HepG2 (cell line): ENCODE measurements around the gene URB1. TPM values are rescaled to one million over a fixed set of nuclear protein-coding genes. Genes with fewer than 3 reads are reported as not detected.

Experiments
- ATAC-seq: fragments of 200-7000 bp; cut with Tn5 transposase; 3 replicates; pipeline ENCODE4 v1.9.1; 2020; ENCODE audit warnings: mild to moderate bottlenecking, moderate library complexity
- BruUV-seq: library from RNA; stranded (reverse); fragments of 400-500 nt; replicated peaks from 2 replicates; lab custom pipeline; 2021; lab: Mats Ljungman, UMichigan
- CTCF ChIA-PET: fragments of 300-600 bp; formaldehyde crosslinking; extraction: SDS; loops from one replicate; lab custom pipeline; 2021; ENCODE audit warnings: low total read pairs, inconsistent platforms, low intra/inter-chr PET ratio; lab: Yijun Ruan, JAX
- POLR2A ChIA-PET: fragments of 350-600 bp; sonication (Branson Sonifier 250); formaldehyde crosslinking; loops from one replicate; lab custom pipeline; 2020; ENCODE audit warnings: antibody characterized with exemption, inconsistent platforms; lab: Yijun Ruan, JAX
- DNase-seq: peaks from one replicate; pipeline ENCODE4 v3.0.0-alpha.2; 2015; ENCODE audit warnings: low spot score
- FAIRE-seq: peaks from 3 replicates; lab custom pipeline; 2011; peaks lifted over from hg19 to GRCh38; lab: Jason Lieb, UNC
- H2AFZ ChIP-seq: one replicate; pipeline ENCODE4 v1.6.1; 2011; ENCODE audit warnings: low read length, inconsistent platforms
- H3K27ac ChIP-seq: fragments of 300-600 bp; 3 replicates; pipeline ENCODE4 v1.8.0; 2011; ENCODE audit warnings: mixed run types, mild to moderate bottlenecking, mixed read lengths, low read length, inconsistent platforms; ENCODE audit not compliant: insufficient read depth; ENCODE audit errors: extremely low read length
- H3K27me3 ChIP-seq, 2 experiments: fragments of 200-600 bp in 1 of 2; 2 replicates in 1 of 2; 3 replicates in 1 of 2; pipeline versions ENCODE4 v1.6.0 to v1.8.0; 2011; ENCODE audit warnings: low read length in 2 of 2, mild to moderate bottlenecking in 2 of 2, moderate library complexity in 2 of 2, inconsistent platforms in 1 of 2; ENCODE audit not compliant: insufficient read depth in 2 of 2, control insufficient read depth in 1 of 2
- H3K36me3 ChIP-seq, 2 experiments: fragments of 200-600 bp in 1 of 2; replicated peaks in 1 of 2; 2 replicates in 1 of 2; 3 replicates in 1 of 2; pipeline versions ENCODE4 v1.5.1 to v1.8.0; 2011; ENCODE audit warnings: low read length in 2 of 2, inconsistent platforms in 1 of 2; ENCODE audit not compliant: insufficient read depth in 2 of 2, control insufficient read depth in 1 of 2
- H3K4me1 ChIP-seq: 2 replicates; pipeline ENCODE4 v1.5.1; 2012; ENCODE audit warnings: low read length, inconsistent platforms; ENCODE audit not compliant: insufficient read depth
- H3K4me2 ChIP-seq: 2 replicates; pipeline ENCODE4 v1.6.0; 2011; ENCODE audit warnings: low read depth, low read length, inconsistent platforms
- H3K4me3 ChIP-seq, 3 experiments: fragments of 200-600 bp in 1 of 3; sonication (generic), shearing (Covaris generic) in 1 of 3; replicated peaks in 1 of 3; 2 replicates each; pipeline ENCODE4 v1.5.1; 2011 to 2016; ENCODE audit warnings: low read length in 3 of 3, inconsistent platforms in 2 of 3, low read depth in 2 of 3, mild to moderate bottlenecking in 2 of 3, control low read depth in 1 of 3, mixed read lengths in 1 of 3; ENCODE audit not compliant: insufficient read depth in 1 of 3
- H3K79me2 ChIP-seq: one replicate; pipeline ENCODE4 v1.6.1; 2011; ENCODE audit warnings: low read length, inconsistent platforms; ENCODE audit not compliant: insufficient read depth
- H3K9ac ChIP-seq: 2 replicates; pipeline ENCODE4 v1.6.0; 2011; ENCODE audit warnings: mild to moderate bottlenecking, low read depth, low read length, inconsistent platforms; ENCODE audit not compliant: insufficient read depth
- H3K9me3 ChIP-seq: 2 replicates; pipeline ENCODE4 v1.5.1; 2012; ENCODE audit warnings: mild to moderate bottlenecking, low read length
- H4K20me1 ChIP-seq: 2 replicates; pipeline ENCODE4 v1.6.0; 2011; ENCODE audit warnings: inconsistent platforms, mild to moderate bottlenecking, low read length, moderate library complexity; ENCODE audit not compliant: insufficient read depth
- HNF4A ChIP-seq: sonication (generic); formaldehyde crosslinking; IDR thresholded peaks from 2 replicates; pipeline ENCODE4 v1.4.0; 2020; ENCODE audit warnings: missing genetic modification reagents
- LRRFIP1 ChIP-seq: sonication (generic); formaldehyde crosslinking; conservative IDR thresholded peaks from 2 replicates; pipeline ENCODE4 v1.4.0; 2020; ENCODE audit warnings: missing genetic modification reagents
- SCMH1 ChIP-seq: sonication (generic); formaldehyde crosslinking; IDR thresholded peaks from 2 replicates; pipeline ENCODE4 v1.9.0; 2021; ENCODE audit warnings: missing genetic modification reagents, mild to moderate bottlenecking, borderline replicate concordance
- SRSF4 ChIP-seq: fragments of 200-400 bp; formaldehyde crosslinking; IDR thresholded peaks from one replicate; pipeline ENCODE4 v1.6.1; 2018; ENCODE audit warnings: mild to moderate bottlenecking, low read depth, low read length, moderate library complexity; ENCODE audit not compliant: poor library complexity, severe bottlenecking
- TGIF2 ChIP-seq: IDR thresholded peaks from 2 replicates; pipeline ENCODE4 v1.6.1; 2016; ENCODE audit warnings: control low read depth, missing compliant biosample characterization
- ZNF558 ChIP-seq: sonication (generic); formaldehyde crosslinking; IDR thresholded peaks from 2 replicates; pipeline ENCODE4 v1.9.0; 2022; ENCODE audit warnings: mild to moderate bottlenecking, missing genetic modification reagents, borderline replicate concordance
- ZNF792 ChIP-seq: IDR thresholded peaks from 2 replicates; pipeline ENCODE4 v1.6.1; 2016
- WGBS: methylation state at CpG from one replicate; pipeline ENCODE4 v1.1.6; 2017; ENCODE audit warnings: low lambda C conversion rate; 5-methylcytosine and 5-hydroxymethylcytosine counted together
- in situ Hi-C: cut with HindIII; loops from 2 replicates; pipeline ENCODE4 v1.10.0; 2017; ENCODE audit warnings: low pct_unique_long_range_greater_than_20kb; ENCODE audit not compliant: extremely low pct_ligation_motif_present
- intact Hi-C: fragments of 100-400 bp; cut with micrococcal nuclease; formaldehyde crosslinking; loops from one replicate; pipeline ENCODE4 v1.10.0; 2022; ENCODE audit not compliant: unreplicated experiment
- polyA plus RNA-seq, 8 experiments: library from polyadenylated mRNA; depleted of rRNA in 3 of 8; stranded (reverse) in 7 of 8; unstranded in 1 of 8; fragments of >200 nt; fragmentation: Illumina TruSeq in 4 of 8; extraction: Trizol in 4 of 8; gene quantifications; 2 replicates each; pipeline versions ENCODE4 v1.2.1 to v1.2.3, GENCODE V29; 2011 to 2016; ENCODE audit warnings: low read depth in 4 of 8, missing spikeins in 1 of 8, mixed read lengths in 1 of 8; ENCODE audit not compliant: insufficient read depth in 1 of 8
- total RNA-seq, 5 experiments: library from RNA; depleted of rRNA; stranded (reverse); fragments of >200 nt; fragmentation: Illumina TruSeq; extraction: Trizol; gene quantifications; 2 replicates each; pipeline ENCODE4 v1.2.3, GENCODE V29; 2016; ENCODE audit warnings: low read depth in 1 of 5
- TF ChIP-seq, protein P1 (sequence below): sonication (generic); formaldehyde crosslinking; IDR thresholded peaks from 2 replicates; pipeline ENCODE4 v1.4.0; 2020; ENCODE audit warnings: missing genetic modification reagents, borderline replicate concordance

URB1 gene
- total and polyA plus RNA-seq, 2 of the 13 experiments (the other 11 are each of a cell fraction or from before 2014, with no cell fraction given) = 4.5 to 16.7 TPM

DNA sequence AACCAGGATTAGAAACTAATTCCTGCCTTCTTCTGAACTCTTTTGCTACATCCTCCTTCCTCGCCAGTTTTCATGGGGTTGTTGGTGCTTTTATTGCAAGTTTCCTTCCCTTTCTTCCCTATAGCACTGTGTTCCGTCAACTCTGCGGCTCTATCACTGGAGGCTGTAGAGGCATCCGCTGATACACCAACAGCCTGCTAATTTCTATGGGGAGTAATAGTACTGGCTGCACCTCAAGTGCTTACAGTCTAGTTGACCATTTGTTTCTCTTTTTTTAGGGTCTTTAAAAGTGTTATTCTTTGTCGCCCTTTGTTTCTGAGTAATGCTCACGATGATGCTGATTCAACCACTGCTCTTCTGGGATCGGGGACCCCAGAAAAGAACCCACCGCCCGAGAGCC is 114.7 kb downstream of the URB1 start:
- H2AFZ ChIP-seq = peak overlapping the region; percentile 46
- peaks cover 25% of the 10 kb centered on the region for H3K79me2 ChIP-seq
- peaks cover 27% of the 10 kb centered on the region for H3K4me1 ChIP-seq
- ATAC-seq (peak; percentile 72), DNase-seq (no peak), FAIRE-seq (peak; percentile 40)
- no peaks in the 10 kb centered on the region for H3K9me3 ChIP-seq
- peak overlapping the region; percentile 93 for H3K4me2 ChIP-seq
- intact Hi-C loops (loop anchor here (5.0 to 10.0 kb wide), 2 partner anchors 57 to 319 kb away; no protein-coding TSS in a partner anchor), in situ Hi-C loops (no loop called here)
- H3K27ac ChIP-seq = peak overlapping the region; percentile 68
- H3K4me3 ChIP-seq = peak overlapping the region; percentile 87 to 92 (median 92)
- H4K20me1 ChIP-seq = no peaks in the 10 kb centered on the region
- CTCF ChIA-PET = no interaction called here
- peak overlapping the region; percentile 75 for H3K9ac ChIP-seq
- no peaks in the 10 kb centered on the region for H3K27me3 ChIP-seq
- H3K36me3 ChIP-seq = peaks cover 0 to 7% of the 10 kb centered on the region in 2 experiments; a peak in 1 of 5 replicates
- no TSS peak for BruUV-seq
- TF ChIP-seq ZNF792 (CRISPR knock-in tag) (no peak), TGIF2 (no peak), SRSF4 (no peak), SCMH1 (CRISPR knock-in tag) (no peak), ZNF558 (CRISPR knock-in tag) (0 out of 2 replicates have a peak, but pooled peaks have one; percentile 25)
- 2% methylated on average over 9 of the region's 9 CpGs for WGBS
- POLR2A ChIA-PET = interaction anchor here (0.9 kb wide), 1 partner anchor 378 kb away, joined by 3 read pairs; no protein-coding TSS in a partner anchor

- Histone ChIP-seq H3K27ac (peak overlapping the region; percentile 44), H4K20me1 (no peaks in the 10 kb centered on the region), H3K79me2 (peaks cover 25% of the 10 kb centered on the region), H3K9ac (no peak overlapping the region), H3K4me2 (peak overlapping the region; percentile 62), H2AFZ (no peak overlapping the region), H3K36me3 (peaks cover 0 to 13% of the 10 kb centered on the region in 2 experiments; a peak in 3 of 5 replicates), H3K4me1 (peaks cover 27% of the 10 kb centered on the region), H3K27me3 (no peaks in the 10 kb centered on the region), H3K4me3 (peak overlapping the region in 1 of 3 experiments; percentile 16; a peak in 1 of 6 replicates), H3K9me3 (no peaks in the 10 kb centered on the region)
- peak; percentile 62 for ATAC-seq
- POLR2A ChIA-PET = no interaction called here
- TSS peak; percentile 36 for BruUV-seq
- 19% methylated on average over 4 of the region's 4 CpGs for WGBS
- DNase-seq = peak; percentile 51
- CTCF ChIA-PET = no interaction called here
- intact Hi-C loops (loop anchor here (5.0 to 10.0 kb wide), 2 partner anchors 58 to 321 kb away; no protein-coding TSS in a partner anchor), in situ Hi-C loops (no loop called here)
- FAIRE-seq = peak; percentile 90
- TF ChIP-seq LRRFIP1 (CRISPR knock-in tag) = no peak
- TF ChIP-seq, protein P1, sequence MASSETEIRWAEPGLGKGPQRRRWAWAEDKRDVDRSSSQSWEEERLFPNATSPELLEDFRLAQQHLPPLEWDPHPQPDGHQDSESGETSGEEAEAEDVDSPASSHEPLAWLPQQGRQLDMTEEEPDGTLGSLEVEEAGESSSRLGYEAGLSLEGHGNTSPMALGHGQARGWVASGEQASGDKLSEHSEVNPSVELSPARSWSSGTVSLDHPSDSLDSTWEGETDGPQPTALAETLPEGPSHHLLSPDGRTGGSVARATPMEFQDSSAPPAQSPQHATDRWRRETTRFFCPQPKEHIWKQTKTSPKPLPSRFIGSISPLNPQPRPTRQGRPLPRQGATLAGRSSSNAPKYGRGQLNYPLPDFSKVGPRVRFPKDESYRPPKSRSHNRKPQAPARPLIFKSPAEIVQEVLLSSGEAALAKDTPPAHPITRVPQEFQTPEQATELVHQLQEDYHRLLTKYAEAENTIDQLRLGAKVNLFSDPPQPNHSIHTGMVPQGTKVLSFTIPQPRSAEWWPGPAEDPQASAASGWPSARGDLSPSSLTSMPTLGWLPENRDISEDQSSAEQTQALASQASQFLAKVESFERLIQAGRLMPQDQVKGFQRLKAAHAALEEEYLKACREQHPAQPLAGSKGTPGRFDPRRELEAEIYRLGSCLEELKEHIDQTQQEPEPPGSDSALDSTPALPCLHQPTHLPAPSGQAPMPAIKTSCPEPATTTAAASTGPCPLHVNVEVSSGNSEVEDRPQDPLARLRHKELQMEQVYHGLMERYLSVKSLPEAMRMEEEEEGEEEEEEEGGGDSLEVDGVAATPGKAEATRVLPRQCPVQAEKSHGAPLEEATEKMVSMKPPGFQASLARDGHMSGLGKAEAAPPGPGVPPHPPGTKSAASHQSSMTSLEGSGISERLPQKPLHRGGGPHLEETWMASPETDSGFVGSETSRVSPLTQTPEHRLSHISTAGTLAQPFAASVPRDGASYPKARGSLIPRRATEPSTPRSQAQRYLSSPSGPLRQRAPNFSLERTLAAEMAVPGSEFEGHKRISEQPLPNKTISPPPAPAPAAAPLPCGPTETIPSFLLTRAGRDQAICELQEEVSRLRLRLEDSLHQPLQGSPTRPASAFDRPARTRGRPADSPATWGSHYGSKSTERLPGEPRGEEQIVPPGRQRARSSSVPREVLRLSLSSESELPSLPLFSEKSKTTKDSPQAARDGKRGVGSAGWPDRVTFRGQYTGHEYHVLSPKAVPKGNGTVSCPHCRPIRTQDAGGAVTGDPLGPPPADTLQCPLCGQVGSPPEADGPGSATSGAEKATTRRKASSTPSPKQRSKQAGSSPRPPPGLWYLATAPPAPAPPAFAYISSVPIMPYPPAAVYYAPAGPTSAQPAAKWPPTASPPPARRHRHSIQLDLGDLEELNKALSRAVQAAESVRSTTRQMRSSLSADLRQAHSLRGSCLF (CRISPR knock-in tag) = no peak
- TF ChIP-seq HNF4A (CRISPR knock-in tag) = peak; percentile 40
These were observed 116.1 kb downstream of the URB1 start for GRCh38 chr21:32276671-32277070.
